DMS53 (cell line): ENCODE data around the gene RDH12.
"Not testable (repeated sequence)": the region's sequence is repeated elsewhere in the genome, so short reads cannot be mapped to it uniquely, and the experiment has no call there.

Experiments
- DNase-seq: peaks from one replicate; lab custom pipeline; 2025; lab: John Stamatoyannopoulos, UW

RDH12 gene

GRCh38 chr14:67705211-67705610 lies 3.5 kb downstream of the RDH12 start:
- DNase-seq = no peak

GRCh38 chr14:67709346-67709745 lies 7.7 kb downstream of the RDH12 start:
- DNase-seq = peak; percentile 17

- DNase-seq = not testable (repeated sequence)
Measured at GRCh38 chr14:67709796-67710195, 8.1 kb downstream of the RDH12 start.

GRCh38 chr14:67710209-67710608 lies 8.5 kb downstream of the RDH12 start:
- DNase-seq = peak; percentile 47

- DNase-seq = peak; percentile 55
Measured at GRCh38 chr14:67717048-67717447, 15.4 kb downstream of the RDH12 start.

GRCh38 chr14:67718265-67718664 lies 16.6 kb downstream of the RDH12 start:
- DNase-seq = no peak

- DNase-seq = not testable (repeated sequence)
Measured at GRCh38 chr14:67719385-67719784, 17.7 kb downstream of the RDH12 start.

- DNase-seq = no peak
Measured at GRCh38 chr14:67719866-67720265, 18.2 kb downstream of the RDH12 start.

GRCh38 chr14:67721875-67722274 lies 20.2 kb downstream of the RDH12 start:
- no peak for DNase-seq

GRCh38 chr14:67722293-67722692 lies 20.6 kb downstream of the RDH12 start:
- DNase-seq = peak; percentile 9

GRCh38 chr14:67725171-67725570 lies 23.5 kb downstream of the RDH12 start:
- no peak for DNase-seq

GRCh38 chr14:67727361-67727760 lies 25.7 kb downstream of the RDH12 start:
- DNase-seq = no peak

- no peak for DNase-seq
Measured at GRCh38 chr14:67728258-67728657, 26.6 kb downstream of the RDH12 start.

- DNase-seq = no peak
Measured at GRCh38 chr14:67729072-67729885, 27.6 kb downstream of the RDH12 start.

- DNase-seq = peak; percentile 84
Measured at GRCh38 chr14:67733616-67734015, 31.9 kb downstream of the RDH12 start.

- DNase-seq = peak; percentile 14
Measured at GRCh38 chr14:67734675-67735074, 33.0 kb downstream of the RDH12 start.

GRCh38 chr14:67735336-67736147 lies 33.9 kb downstream of the RDH12 start:
- DNase-seq = no peak

- DNase-seq = no peak
Measured at GRCh38 chr14:67736771-67737170, 35.1 kb downstream of the RDH12 start.

GRCh38 chr14:67738740-67739504 lies 37.2 kb downstream of the RDH12 start:
- peak; percentile 88 for DNase-seq

GRCh38 chr14:67744046-67744445 lies 42.4 kb downstream of the RDH12 start:
- DNase-seq = no peak

GRCh38 chr14:67746927-67747326 lies 45.2 kb downstream of the RDH12 start:
- DNase-seq = no peak

- DNase-seq = no peak
Measured at GRCh38 chr14:67748312-67748711, 46.6 kb downstream of the RDH12 start.
